Keratinocyte (primary cell): ENCODE data around the gene ZNF346. TPM values are rescaled to one million over a fixed set of nuclear protein-coding genes. Genes with fewer than 3 reads are reported as not detected.

ENCODE experiments used
- DNase-seq: peaks from one replicate; pipeline ENCODE4 v3.0.0-alpha.2; 2011; ENCODE audit warnings: low read depth, missing footprints, low spot score
- FAIRE-seq: peaks from 2 replicates; lab custom pipeline; 2011; peaks lifted over from hg19 to GRCh38; lab: Jason Lieb, UNC
- H2AFZ ChIP-seq: 2 replicates; pipeline ENCODE4 v1.6.0; 2012; ENCODE audit warnings: low read length, control low read depth, inconsistent platforms; ENCODE audit not compliant: control insufficient read depth
- H3K27ac ChIP-seq: 2 replicates; pipeline ENCODE4 v1.5.1; 2011; ENCODE audit warnings: low read length; ENCODE audit not compliant: control insufficient read depth, insufficient read depth
- H3K27me3 ChIP-seq: 3 replicates; pipeline ENCODE4 v1.6.0; 2011; ENCODE audit warnings: low read length; ENCODE audit not compliant: control insufficient read depth, insufficient read depth; ENCODE audit errors: extremely low read depth
- H3K36me3 ChIP-seq, 2 experiments: 2 replicates in 1 of 2; 3 replicates in 1 of 2; pipeline ENCODE4 v1.5.1; 2011; ENCODE audit warnings: low read length in 2 of 2, mild to moderate bottlenecking in 1 of 2; ENCODE audit not compliant: control insufficient read depth in 2 of 2, insufficient read depth in 2 of 2; ENCODE audit errors: extremely low read depth in 1 of 2
- H3K4me1 ChIP-seq: 3 replicates; pipeline ENCODE4 v1.5.1; 2011; ENCODE audit warnings: low read length; ENCODE audit not compliant: control insufficient read depth, insufficient read depth; ENCODE audit errors: extremely low read depth
- H3K4me2 ChIP-seq: 3 replicates; pipeline ENCODE4 v1.6.0; 2011; ENCODE audit warnings: low read depth, low read length; ENCODE audit not compliant: control insufficient read depth, insufficient read depth; ENCODE audit errors: extremely low read depth
- H3K4me3 ChIP-seq, 3 experiments: fragments of 200-600 bp in 1 of 3; sonication (generic) in 1 of 3; 2 replicates in 2 of 3; 3 replicates in 1 of 3; pipeline ENCODE4 v1.5.1; 2011 to 2016; ENCODE audit warnings: low read length in 3 of 3, mild to moderate bottlenecking in 3 of 3, control low read depth in 2 of 3, inconsistent platforms in 1 of 3, low read depth in 1 of 3, mixed read lengths in 1 of 3, mixed run types in 1 of 3, moderate library complexity in 1 of 3; ENCODE audit not compliant: control insufficient read depth in 2 of 3, insufficient read depth in 2 of 3; ENCODE audit errors: extremely low read depth in 1 of 3
- H3K79me2 ChIP-seq: 2 replicates; pipeline ENCODE4 v1.6.0; 2012; ENCODE audit warnings: low read length; ENCODE audit not compliant: control insufficient read depth, insufficient read depth
- H3K9ac ChIP-seq: 3 replicates; pipeline ENCODE4 v1.6.0; 2011; ENCODE audit warnings: low read length; ENCODE audit not compliant: control insufficient read depth, insufficient read depth; ENCODE audit errors: extremely low read depth
- H3K9me1 ChIP-seq: 3 replicates; pipeline ENCODE4 v1.6.0; 2011; ENCODE audit warnings: low read length; ENCODE audit not compliant: control insufficient read depth, insufficient read depth; ENCODE audit errors: extremely low read depth
- H3K9me3 ChIP-seq: 2 replicates; pipeline ENCODE4 v1.5.1; 2012; ENCODE audit warnings: low read depth, low read length; ENCODE audit not compliant: control insufficient read depth
- H4K20me1 ChIP-seq: 3 replicates; pipeline ENCODE4 v1.6.0; 2011; ENCODE audit warnings: low read length; ENCODE audit not compliant: control insufficient read depth, insufficient read depth; ENCODE audit errors: extremely low read depth
- CTCF ChIP-seq, 3 experiments: IDR thresholded peaks in 1 of 3; conservative IDR thresholded peaks in 1 of 3; optimal IDR thresholded peaks in 1 of 3; 2 replicates in 2 of 3; 3 replicates in 1 of 3; pipeline versions ENCODE3 to v1.5.1; 2011; ENCODE audit warnings: low read length in 3 of 3, mild to moderate bottlenecking in 3 of 3, moderate library complexity in 2 of 3, control low read depth in 1 of 3, inconsistent platforms in 1 of 3; ENCODE audit not compliant: insufficient read depth in 2 of 3; ENCODE audit errors: extremely low read depth in 1 of 3
- EZH2 ChIP-seq: IDR thresholded peaks from one replicate; pipeline ENCODE4 v1.6.1; 2012; ENCODE audit warnings: inconsistent platforms, mild to moderate bottlenecking, low read length, moderate library complexity
- dilution Hi-C: fragments of 300-500 bp; cut with MboI; formaldehyde crosslinking; loops from one replicate; pipeline ENCODE4 v1.7.0; 2020; ENCODE audit warnings: low sequenced_read_pairs; ENCODE audit not compliant: extremely low pct_ligation_motif_present
- polyA plus RNA-seq, 5 experiments: library from polyadenylated mRNA; depleted of rRNA in 3 of 5; stranded (reverse) in 3 of 5; stranded (forward) in 1 of 5; unstranded in 1 of 5; fragments of >200 nt; gene quantifications; 1 replicate in 1 of 5; 2 replicates in 3 of 5; 3 replicates in 1 of 5; pipeline versions ENCODE4 v1.2.1 to v1.2.3, GENCODE V29; 2011 to 2012; ENCODE audit warnings: missing spikeins in 2 of 5, low read depth in 1 of 5, low replicate concordance in 1 of 5

Gene ZNF346
- polyA plus RNA-seq, 1 donor (not counting 4 experiments of a cell fraction or from before 2014, with no cell fraction given), result 9.5 TPM

DNA sequence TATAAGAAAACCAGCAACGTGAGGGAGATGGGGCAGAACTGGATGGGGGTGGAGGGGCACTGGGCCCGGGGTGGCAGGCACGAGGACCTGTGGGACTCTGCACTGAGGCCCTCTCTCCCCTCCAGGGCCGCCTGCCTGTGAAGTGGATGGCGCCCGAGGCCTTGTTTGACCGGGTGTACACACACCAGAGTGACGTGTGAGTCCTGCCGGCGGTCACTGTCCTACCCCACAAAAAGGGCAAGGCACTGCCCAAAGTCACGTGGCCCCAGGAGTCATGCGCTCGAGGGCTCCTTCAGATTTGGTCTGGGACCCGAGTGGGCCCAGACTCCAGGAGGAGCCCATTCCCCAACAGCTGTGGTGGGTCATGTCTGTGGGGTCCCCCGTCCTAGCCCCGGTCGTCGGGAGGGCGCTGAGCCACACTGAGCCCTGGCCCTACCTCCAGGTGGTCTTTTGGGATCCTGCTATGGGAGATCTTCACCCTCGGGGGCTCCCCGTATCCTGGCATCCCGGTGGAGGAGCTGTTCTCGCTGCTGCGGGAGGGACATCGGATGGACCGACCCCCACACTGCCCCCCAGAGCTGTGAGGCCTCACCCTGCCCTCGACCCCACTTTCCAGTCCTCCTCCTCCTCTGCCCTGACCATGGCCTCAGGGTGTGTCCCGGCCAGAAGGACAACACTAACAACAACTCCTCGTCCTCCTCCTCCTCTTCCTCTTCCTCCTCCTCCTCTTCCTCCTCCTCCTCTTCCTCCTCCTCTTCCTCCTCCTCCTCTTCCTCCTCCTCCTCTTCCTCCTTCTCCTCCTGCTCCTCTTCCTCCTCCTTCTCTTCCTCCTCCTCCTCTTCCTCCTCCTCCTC is 73.9 kb downstream of the ZNF346 start:
- Histone ChIP-seq H3K36me3 (no peaks in the 10 kb centered on the region), H4K20me1 (no peaks in the 10 kb centered on the region), H3K4me1 (no peaks in the 10 kb centered on the region), H3K27me3 (peaks cover 4% of the 10 kb centered on the region), H3K9me1 (no peaks in the 10 kb centered on the region), H3K4me2 (no peak overlapping the region), H3K9ac (no peak overlapping the region), H3K4me3 (no peak overlapping the region), H3K27ac (no peak overlapping the region), H2AFZ (no peak overlapping the region), H3K79me2 (no peaks in the 10 kb centered on the region), H3K9me3 (no peaks in the 10 kb centered on the region)
- DNase-seq, result no peak
- dilution Hi-C loops, result no loop called here
- no peak for FAIRE-seq
- TF ChIP-seq EZH2 (no peak), CTCF (optimal IDR thresholded peaks at IDR 0.05 in 1 of 3, IDR thresholded peaks at IDR 0.05 in 1 of 3, conservative IDR thresholded peaks at IDR 0.05 in 1 of 3; ENCODE audit: extremely low read depth in 1 of 3, insufficient read depth in 2 of 3, low read length in 3 of 3) (no peak)

- Histone ChIP-seq H3K36me3 (no peaks in the 10 kb centered on the region), H3K27ac (no peak overlapping the region), H3K9me3 (no peaks in the 10 kb centered on the region), H3K4me2 (no peak overlapping the region), H2AFZ (no peak overlapping the region), H3K9ac (no peak overlapping the region), H3K79me2 (no peaks in the 10 kb centered on the region), H4K20me1 (no peaks in the 10 kb centered on the region), H3K4me1 (no peaks in the 10 kb centered on the region), H3K27me3 (peaks cover 4% of the 10 kb centered on the region), H3K9me1 (no peaks in the 10 kb centered on the region), H3K4me3 (no peak overlapping the region)
- no peak for FAIRE-seq
- TF ChIP-seq CTCF (optimal IDR thresholded peaks at IDR 0.05 in 1 of 3, IDR thresholded peaks at IDR 0.05 in 1 of 3, conservative IDR thresholded peaks at IDR 0.05 in 1 of 3; ENCODE audit: extremely low read depth in 1 of 3, insufficient read depth in 2 of 3, low read length in 3 of 3) (no peak), EZH2 (no peak)
- dilution Hi-C loops, result no loop called here
- no peak for DNase-seq
Measured at GRCh38 chr5:177097016-177097985, 74.8 kb downstream of the ZNF346 start.
